SH-SY5Y (cell line): Measurements from ENCODE around the gene MYZAP.

Experiments
- GATA2 ChIP-seq: IDR thresholded peaks from 2 replicates; pipeline ENCODE4 v1.6.1; 2011; ENCODE audit warnings: mild to moderate bottlenecking, low read depth, low read length
- GATA3 ChIP-seq: IDR thresholded peaks from 2 replicates; pipeline ENCODE4 v1.6.1; 2011; ENCODE audit warnings: low read depth, mild to moderate bottlenecking, low read length, moderate library complexity

DNA sequence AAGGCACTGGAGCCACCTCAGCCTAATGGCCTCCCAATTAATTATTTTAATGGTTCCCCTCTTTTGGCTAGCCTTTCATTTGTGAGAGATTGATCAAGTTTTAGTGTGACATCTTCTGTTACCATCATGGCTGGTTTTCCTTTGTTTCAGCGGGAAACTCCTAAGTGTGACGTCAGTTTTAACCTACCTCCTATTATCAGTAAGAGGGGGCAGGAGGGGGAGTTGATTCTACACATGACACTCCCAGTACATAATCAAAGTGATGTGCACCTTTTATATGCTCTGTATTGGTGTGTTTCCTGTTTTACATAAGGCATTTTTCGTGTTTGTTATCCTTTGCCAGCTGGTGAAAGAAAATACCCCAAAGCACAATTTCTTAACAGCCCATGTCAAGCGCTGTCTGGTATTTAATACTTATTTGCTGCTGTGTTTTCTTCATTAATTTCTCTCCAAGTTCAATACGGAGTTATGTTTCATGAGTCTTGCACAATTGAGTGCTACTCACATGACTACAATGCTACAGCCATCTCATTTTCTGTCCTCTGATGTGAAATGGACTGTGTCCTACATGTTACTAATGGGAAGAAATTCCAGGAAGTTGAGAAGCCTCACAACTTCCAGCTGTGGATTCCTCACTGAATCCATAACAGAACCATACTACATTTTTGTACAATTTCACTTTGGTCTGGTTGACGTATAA is 62.6 kb downstream of the MYZAP start:
- TF ChIP-seq GATA2 = no peak
- TF ChIP-seq GATA3 = no peak
